HG03097 (cell line): ENCODE results near the gene TMA7B.

ENCODE experiments used
- ATAC-seq: cut with Tn5 transposase; IDR thresholded peaks from one replicate; pipeline ENCODE4 v1.9.1; 2021; ENCODE audit not compliant: unreplicated experiment, low FRiP score

The TMA7B gene

GRCh38 chr22:39959640-39960447, at the start of gene TMA7B:
Gene TMA7B (plus strand): TSS chr22:39960397. CDS start chr22:39964375, 3,978 bp downstream.
- ATAC-seq = no peak

GRCh38 chr22:39910876-39911613, 49.2 kb upstream of the TMA7B start:
- no peak for ATAC-seq

GRCh38 chr22:39913321-39913720, 46.9 kb upstream of the TMA7B start:
- no peak for ATAC-seq

GRCh38 chr22:39913886-39914285, 46.3 kb upstream of the TMA7B start:
- ATAC-seq = no peak

- ATAC-seq = no peak
Observed at GRCh38 chr22:39914584-39914983, 45.6 kb upstream of the TMA7B start.

- ATAC-seq = no peak
Observed at GRCh38 chr22:39915295-39915726, 44.9 kb upstream of the TMA7B start.

GRCh38 chr22:39916496-39916895, 43.7 kb upstream of the TMA7B start:
- no peak for ATAC-seq

- ATAC-seq = no peak
Observed at GRCh38 chr22:39917197-39917643, 43.0 kb upstream of the TMA7B start.

- ATAC-seq = no peak
Observed at GRCh38 chr22:39917776-39918495, 42.3 kb upstream of the TMA7B start.

- ATAC-seq = no peak
Observed at GRCh38 chr22:39920134-39920743, 40.0 kb upstream of the TMA7B start.

- ATAC-seq = no peak
Observed at GRCh38 chr22:39923696-39924095, 36.5 kb upstream of the TMA7B start.

GRCh38 chr22:39924286-39924685, 35.9 kb upstream of the TMA7B start:
- ATAC-seq = no peak

- no peak for ATAC-seq
Observed at GRCh38 chr22:39925273-39925672, 34.9 kb upstream of the TMA7B start.

GRCh38 chr22:39925909-39926679, 34.1 kb upstream of the TMA7B start:
- ATAC-seq = no peak

GRCh38 chr22:39926753-39927152, 33.4 kb upstream of the TMA7B start:
- ATAC-seq = no peak

- no peak for ATAC-seq
Observed at GRCh38 chr22:39927544-39927943, 32.7 kb upstream of the TMA7B start.

- ATAC-seq = no peak
Observed at GRCh38 chr22:39928536-39929520, 31.4 kb upstream of the TMA7B start.

- no peak for ATAC-seq
Observed at GRCh38 chr22:39931251-39931650, 28.9 kb upstream of the TMA7B start.

- no peak for ATAC-seq
Observed at GRCh38 chr22:39932166-39932565, 28.0 kb upstream of the TMA7B start.
